SK-N-MC (cell line): ENCODE measurements around the gene NUDT13.

ENCODE experiments used
- EZH2 ChIP-seq: fragments of 200-600 bp; sonication (generic); IDR thresholded peaks from one replicate; pipeline ENCODE4 v1.6.1; 2017; ENCODE audit warnings: antibody characterized with exemption
- POLR2AphosphoS5 ChIP-seq: IDR thresholded peaks from 2 replicates; pipeline ENCODE4 v1.6.1; 2012; ENCODE audit warnings: mild to moderate bottlenecking, low read depth, low read length, borderline replicate concordance

GRCh38 chr10:73084209-73084608 is 26.0 kb upstream of the NUDT13 start:
- TF ChIP-seq EZH2 (no peak), POLR2AphosphoS5 (no peak)
